CD8-positive, alpha-beta memory T cell (primary cell): ENCODE results near the gene MMP24OS. TPM values are rescaled to one million over a fixed set of nuclear protein-coding genes. Genes with fewer than 3 reads are reported as not detected.

Source experiments
- CTCF ChIA-PET: fragments of 350-600 bp; sonication (Branson Sonifier 250); formaldehyde crosslinking; loops from one replicate; lab custom pipeline; 2021; ENCODE audit warnings: antibody characterized with exemption; lab: Charles Lee
- POLR2A ChIA-PET: fragments of 350-600 bp; sonication (Branson Sonifier 250); formaldehyde crosslinking; loops from one replicate; lab custom pipeline; 2021; ENCODE audit warnings: antibody characterized with exemption; lab: Charles Lee
- DNase-seq, 5 donors: peaks; one replicate each; pipeline versions ENCODE4 v3.0.0 to v3.0.0-alpha.2; 2020 to 2022; ENCODE audit warnings: mixed read lengths in 1 of 5
- H3K27ac ChIP-seq: one replicate; pipeline ENCODE4 v1.7.0; 2013; ENCODE audit warnings: low read depth, mild to moderate bottlenecking, low read length, moderate library complexity
- H3K27me3 ChIP-seq: 2 replicates; pipeline ENCODE4 v1.7.0; 2013; ENCODE audit warnings: low read length, mild to moderate bottlenecking; ENCODE audit not compliant: insufficient read depth, poor library complexity, severe bottlenecking
- H3K36me3 ChIP-seq: 2 replicates; pipeline ENCODE4 v1.7.0; 2013; ENCODE audit warnings: mild to moderate bottlenecking, low read length, moderate library complexity; ENCODE audit not compliant: insufficient read depth
- H3K4me1 ChIP-seq: 2 replicates; pipeline ENCODE4 v1.7.0; 2013; ENCODE audit warnings: mild to moderate bottlenecking, low read length, moderate library complexity; ENCODE audit not compliant: insufficient read depth
- H3K4me3 ChIP-seq: 2 replicates; pipeline ENCODE4 v1.7.0; 2013; ENCODE audit warnings: mild to moderate bottlenecking, low read length
- H3K9me3 ChIP-seq: 2 replicates; pipeline ENCODE4 v1.7.0; 2013; ENCODE audit warnings: mild to moderate bottlenecking, low read length
- H3K27ac Mint-ChIP-seq, 8 donors: one replicate each; pipeline ENCODE4 v1.8.0; 2020 to 2021; ENCODE audit warnings: mixed read lengths in 8 of 8, mild to moderate bottlenecking in 6 of 8, inconsistent platforms in 3 of 8, moderate library complexity in 3 of 8
- H3K27me3 Mint-ChIP-seq, 2 donors: one replicate each; pipeline ENCODE4 v1.8.0; 2020 to 2021; ENCODE audit warnings: mixed read lengths in 2 of 2, mild to moderate bottlenecking in 1 of 2, moderate library complexity in 1 of 2
- H3K36me3 Mint-ChIP-seq, 3 donors: one replicate each; pipeline ENCODE4 v1.8.0; 2020 to 2021; ENCODE audit warnings: mixed read lengths in 3 of 3, inconsistent platforms in 1 of 3, mild to moderate bottlenecking in 1 of 3
- H3K4me1 Mint-ChIP-seq, 3 donors: one replicate each; pipeline ENCODE4 v1.8.0; 2020 to 2021; ENCODE audit warnings: mixed read lengths in 3 of 3, inconsistent platforms in 1 of 3, mild to moderate bottlenecking in 1 of 3
- H3K4me3 Mint-ChIP-seq, 7 donors: one replicate each; pipeline ENCODE4 v1.8.0; 2020 to 2021; ENCODE audit warnings: mixed read lengths in 7 of 7, mild to moderate bottlenecking in 6 of 7, moderate library complexity in 4 of 7, inconsistent platforms in 2 of 7
- H3K9me3 Mint-ChIP-seq, 5 donors: one replicate each; pipeline ENCODE4 v1.8.0; 2020 to 2022; ENCODE audit warnings: mixed read lengths in 5 of 5, mild to moderate bottlenecking in 3 of 5, moderate library complexity in 2 of 5, inconsistent platforms in 1 of 5
- polyA plus RNA-seq: library from polyadenylated mRNA; unstranded; fragments of 300-500 nt; fragmentation: Illumina TruSeq; gene quantifications from one replicate; pipeline ENCODE4 v1.2.3, GENCODE V29; 2021
- total RNA-seq, 2 experiments: library from RNA; stranded (reverse); gene quantifications; one replicate each; pipeline ENCODE4 v1.2.3, GENCODE V29; 2021

MMP24OS gene
- total and polyA plus RNA-seq, 3 experiments from 2014 or later, result 14.0 to 36.6 (median 36.5) TPM

DNA sequence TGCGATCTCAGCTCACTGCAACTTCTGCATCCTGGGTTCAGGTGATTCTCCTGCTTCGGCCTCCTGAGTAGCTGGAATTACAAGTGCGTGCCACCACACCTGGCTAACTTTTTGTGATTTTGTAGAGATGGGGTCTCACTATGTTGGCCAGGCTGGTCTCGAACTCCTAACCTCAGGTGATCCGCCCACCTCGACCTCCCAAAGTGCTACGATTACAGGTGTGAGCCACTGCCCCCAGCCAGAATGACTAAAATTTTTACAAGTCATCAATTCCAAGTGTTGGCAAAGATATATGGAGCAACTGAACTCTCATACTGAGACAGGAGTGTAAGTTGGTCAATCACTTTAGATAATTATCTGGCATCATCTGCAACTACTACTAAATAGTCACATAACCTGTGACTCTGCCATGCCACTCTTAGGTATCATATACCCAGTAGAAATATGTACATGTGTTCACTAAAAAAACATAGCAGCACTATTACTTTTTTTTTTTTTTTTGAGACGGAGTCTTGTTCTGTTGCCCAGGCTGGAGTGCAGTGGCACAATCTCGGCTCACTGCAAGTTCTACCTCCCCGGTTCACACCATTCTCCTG lies 3.7 kb upstream of the MMP24OS start:
- Histone ChIP-seq H3K36me3 (peaks cover 25% of the 10 kb centered on the region), H3K4me3 (no peak overlapping the region), H3K27me3 (no peaks in the 10 kb centered on the region), H3K27ac (no peak overlapping the region), H3K4me1 (peaks cover 21% of the 10 kb centered on the region), H3K9me3 (no peaks in the 10 kb centered on the region)
- Mint-ChIP-seq H3K27me3 (peaks cover 0 to 3% of the 10 kb centered on the region in 2 donors), H3K4me3 (peak overlapping the region in 1 of 7 donors; percentile 19), H3K4me1 (peaks cover 41 to 53% (median 42%) of the 10 kb centered on the region in 3 donors), H3K9me3 (no peaks in the 10 kb centered on the region), H3K27ac (peak overlapping the region in 1 of 8 donors; percentile 24), H3K36me3 (peaks cover 0 to 59% (median 12%) of the 10 kb centered on the region in 3 donors)
- DNase-seq, result no peak
- POLR2A ChIA-PET, result no interaction called here
- CTCF ChIA-PET, result interaction anchor here (0.9 to 1.5 kb wide), 2 partner anchors 13 to 137 kb away, joined by 3 read pairs; no protein-coding TSS in a partner anchor

DNA sequence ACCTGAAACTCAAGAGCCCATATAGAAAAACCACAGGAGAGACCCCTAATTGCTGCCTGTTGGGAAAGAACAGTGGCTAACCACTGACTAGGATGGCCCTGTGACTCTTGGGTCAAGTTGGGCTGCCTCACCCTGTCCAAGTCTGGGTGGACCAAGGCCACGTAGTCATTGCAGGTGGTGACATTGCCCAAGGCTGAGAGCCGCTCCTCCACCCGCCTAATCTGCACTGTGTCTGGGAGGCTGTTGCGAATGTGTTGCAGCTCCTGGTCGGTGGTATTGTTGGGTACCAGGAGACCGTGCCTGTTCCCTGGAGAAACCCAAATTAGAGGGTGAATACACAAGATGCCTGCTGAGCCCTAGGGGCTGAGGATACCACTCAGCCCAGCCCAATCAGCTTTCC lies 2.6 kb upstream of the MMP24OS start:
- H3K4me1 Mint-ChIP-seq, result peaks cover 38 to 57% (median 52%) of the 10 kb centered on the region in 3 donors
- H3K36me3 Mint-ChIP-seq, result peaks cover 0 to 62% (median 12%) of the 10 kb centered on the region in 3 donors
- Histone ChIP-seq H3K4me3 (no peak overlapping the region), H3K9me3 (no peaks in the 10 kb centered on the region), H3K27ac (no peak overlapping the region), H3K27me3 (no peaks in the 10 kb centered on the region), H3K36me3 (peaks cover 25% of the 10 kb centered on the region), H3K4me1 (peaks cover 30% of the 10 kb centered on the region)
- peaks cover 0 to 3% of the 10 kb centered on the region in 2 donors for H3K27me3 Mint-ChIP-seq
- peak overlapping the region in 2 of 8 donors; percentile 93 to 97 for H3K27ac Mint-ChIP-seq
- H3K4me3 Mint-ChIP-seq, result peak overlapping the region in 2 of 7 donors; percentile 32 to 92
- CTCF ChIA-PET, result no interaction called here
- POLR2A ChIA-PET, result interaction anchor here (0.6 kb wide), 2 partner anchors 108 to 194 kb away, joined by 3 to 5 read pairs; no protein-coding TSS in a partner anchor
- no peak for DNase-seq
- H3K9me3 Mint-ChIP-seq, result no peaks in the 10 kb centered on the region

DNA sequence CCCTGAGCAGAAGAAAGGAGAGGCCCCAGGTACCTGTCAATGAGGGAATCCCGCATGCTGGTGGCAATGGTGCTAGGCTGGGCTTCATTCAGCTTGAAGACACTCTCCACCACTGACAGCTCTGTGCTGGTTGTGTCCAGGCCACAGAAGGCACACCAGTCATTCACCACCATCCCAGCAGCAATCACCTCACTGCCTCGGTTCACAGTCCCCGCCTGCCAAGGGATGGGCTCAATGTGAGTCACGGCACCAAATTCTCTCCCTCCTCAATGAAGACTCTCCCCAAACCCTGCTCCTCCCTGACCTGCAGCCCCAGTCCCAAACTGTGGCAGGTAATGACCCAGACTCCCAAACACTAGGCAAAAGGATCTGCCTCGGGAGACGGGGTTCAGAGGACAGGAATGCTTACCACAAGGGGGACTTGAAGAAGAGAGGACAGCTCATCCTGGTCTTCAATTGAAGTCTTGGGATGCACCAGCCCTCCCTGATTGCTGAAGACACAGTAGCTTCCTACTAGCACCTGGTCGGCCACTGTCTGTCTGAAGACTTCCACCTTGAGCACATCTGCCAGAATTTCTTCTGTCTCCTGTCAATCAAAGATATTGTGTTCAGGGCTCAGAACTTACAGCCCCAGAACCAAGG lies 1.7 kb upstream of the MMP24OS start:
- peaks cover 0 to 3% of the 10 kb centered on the region in 2 donors for H3K27me3 Mint-ChIP-seq
- CTCF ChIA-PET, result interaction anchor here (0.8 to 2.3 kb wide), 2 partner anchors 133 to 168 kb away, joined by 3 to 9 read pairs; partner anchors contain the start of gene EDEM2
- no peak overlapping the region for H3K27ac ChIP-seq

DNA sequence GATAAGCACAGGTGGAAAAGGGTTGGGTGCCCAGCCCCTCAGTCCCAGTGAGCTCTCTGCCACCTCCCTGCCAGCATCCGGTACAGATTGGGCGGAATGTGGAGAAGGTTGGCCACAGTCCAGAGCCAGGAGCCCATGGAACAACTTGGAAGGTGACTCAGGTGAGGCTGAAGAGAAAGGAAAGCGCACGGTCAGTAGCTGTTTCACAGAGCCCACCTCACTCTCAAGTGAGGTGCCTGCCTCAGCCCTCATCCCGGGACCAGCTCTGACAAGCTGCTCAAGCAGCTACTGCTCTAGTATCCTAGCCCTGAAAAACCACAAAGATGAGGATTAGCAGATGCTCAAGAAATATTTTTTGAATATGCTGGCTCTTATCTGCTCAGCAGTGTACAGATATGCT lies 1.1 kb upstream of the MMP24OS start:
- Mint-ChIP-seq H3K36me3 (peaks cover 0 to 62% (median 12%) of the 10 kb centered on the region in 3 donors), H3K9me3 (no peaks in the 10 kb centered on the region), H3K4me1 (peaks cover 30 to 50% (median 46%) of the 10 kb centered on the region in 3 donors), H3K27me3 (peaks cover 0 to 3% of the 10 kb centered on the region in 2 donors), H3K27ac (peak overlapping the region; percentile 87 to 100 (median 93)), H3K4me3 (peak overlapping the region in 4 of 7 donors; percentile 23 to 98 (median 81))
- DNase-seq, result no peak
- CTCF ChIA-PET, result interaction anchor here (0.8 to 2.3 kb wide), 2 partner anchors 132 to 169 kb away, joined by 3 to 9 read pairs; partner anchors contain the start of gene EDEM2
- no peak overlapping the region for H3K4me3 ChIP-seq
- POLR2A ChIA-PET, result no interaction called here
- H3K27me3 ChIP-seq, result no peaks in the 10 kb centered on the region
- no peaks in the 10 kb centered on the region for H3K9me3 ChIP-seq
- peaks cover 24% of the 10 kb centered on the region for H3K4me1 ChIP-seq
- peaks cover 25% of the 10 kb centered on the region for H3K36me3 ChIP-seq
- no peak overlapping the region for H3K27ac ChIP-seq

More for the DNA sequence above, 1.7 kb upstream of the MMP24OS start:
- POLR2A ChIA-PET, result no interaction called here
- H3K9me3 ChIP-seq, result no peaks in the 10 kb centered on the region
- Mint-ChIP-seq H3K4me1 (peaks cover 32 to 54% (median 48%) of the 10 kb centered on the region in 3 donors), H3K36me3 (peaks cover 0 to 61% (median 12%) of the 10 kb centered on the region in 3 donors), H3K4me3 (peak overlapping the region in 4 of 7 donors; percentile 50 to 92 (median 60)), H3K9me3 (no peaks in the 10 kb centered on the region), H3K27ac (peak overlapping the region; percentile 11 to 100 (median 93))
- no peak overlapping the region for H3K4me3 ChIP-seq
- H3K4me1 ChIP-seq, result peaks cover 24% of the 10 kb centered on the region
- H3K36me3 ChIP-seq, result peaks cover 25% of the 10 kb centered on the region
- DNase-seq, result no peak
- H3K27me3 ChIP-seq, result no peaks in the 10 kb centered on the region

DNA sequence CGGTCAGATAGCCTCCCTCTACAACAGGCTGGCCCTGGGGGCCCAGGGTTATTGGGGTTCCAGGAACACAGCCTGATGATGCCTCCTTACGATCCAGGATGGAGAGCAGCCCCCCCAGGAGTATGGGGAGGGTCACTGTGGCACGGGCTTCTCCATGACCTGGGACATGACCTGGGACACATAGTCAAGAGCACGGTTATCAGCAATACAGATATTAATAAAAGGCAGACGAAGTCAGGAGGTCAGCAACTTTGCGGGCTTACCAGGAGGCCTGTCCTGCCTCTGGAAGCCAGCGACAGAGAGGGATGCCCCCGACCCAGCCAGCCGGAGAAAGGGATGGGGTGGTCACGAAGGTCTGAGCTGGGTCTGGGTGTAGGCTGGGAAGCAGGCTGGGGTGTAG lies 795 bp downstream of the MMP24OS start:
- peaks cover 0 to 56% (median 7%) of the 10 kb centered on the region in 3 donors for H3K36me3 Mint-ChIP-seq
- Histone ChIP-seq H3K4me3 (peak overlapping the region; percentile 94), H3K4me1 (peaks cover 15% of the 10 kb centered on the region), H3K27ac (peak overlapping the region; percentile 94), H3K27me3 (no peaks in the 10 kb centered on the region), H3K9me3 (no peaks in the 10 kb centered on the region), H3K36me3 (peaks cover 25% of the 10 kb centered on the region)
- ChIA-PET CTCF (interaction anchor here (0.6 to 2.3 kb wide), 5 partner anchors 13 to 181 kb away, joined by 3 to 9 read pairs (median 3); partner anchors contain the start of gene EDEM2), POLR2A (interaction anchor here (1.1 to 1.6 kb wide), 5 partner anchors 8 to 453 kb away, joined by 3 to 8 read pairs (median 7); no protein-coding TSS in a partner anchor)
- peak overlapping the region; percentile 92 to 99 (median 97) for H3K4me3 Mint-ChIP-seq
- no peaks in the 10 kb centered on the region for H3K9me3 Mint-ChIP-seq
- H3K4me1 Mint-ChIP-seq, result peaks cover 19 to 33% (median 31%) of the 10 kb centered on the region in 3 donors
- peak overlapping the region; percentile 97 to 100 (median 100) for H3K27ac Mint-ChIP-seq
- no peak for DNase-seq
- peaks cover 0 to 3% of the 10 kb centered on the region in 2 donors for H3K27me3 Mint-ChIP-seq

DNA sequence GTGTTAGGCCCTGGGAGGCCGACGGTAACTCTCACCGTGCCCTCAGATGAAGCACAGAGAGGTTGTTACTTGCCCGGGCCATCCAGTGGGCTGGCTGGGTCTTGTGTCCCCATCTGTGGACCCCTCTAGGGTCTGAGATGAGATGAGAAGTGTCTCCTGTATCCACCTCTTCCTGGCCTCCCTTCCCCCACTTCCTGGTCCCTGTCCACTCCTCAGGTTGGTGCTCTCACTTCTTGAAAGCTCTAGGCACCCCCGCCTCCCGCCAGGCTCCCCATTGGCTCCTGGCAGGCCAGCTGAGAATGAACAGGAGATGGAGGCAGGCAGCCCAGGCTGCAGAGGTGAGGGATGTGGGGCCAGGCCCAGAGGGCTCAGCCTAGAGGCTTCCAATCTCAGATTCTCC lies 1.5 kb downstream of the MMP24OS start:
- Mint-ChIP-seq H3K4me1 (peaks cover 19 to 31% (median 28%) of the 10 kb centered on the region in 3 donors), H3K36me3 (peaks cover 0 to 55% (median 6%) of the 10 kb centered on the region in 3 donors), H3K27me3 (peaks cover 0 to 2% of the 10 kb centered on the region in 2 donors), H3K4me3 (peak overlapping the region; percentile 92 to 99 (median 97)), H3K9me3 (no peaks in the 10 kb centered on the region), H3K27ac (peak overlapping the region; percentile 97 to 100 (median 100))
- CTCF ChIA-PET, result interaction anchor here (0.6 to 1.9 kb wide), 2 partner anchors 132 to 546 kb away, joined by 3 to 6 read pairs; no protein-coding TSS in a partner anchor
- H3K4me1 ChIP-seq, result peaks cover 15% of the 10 kb centered on the region
- no peaks in the 10 kb centered on the region for H3K9me3 ChIP-seq
- DNase-seq, result no peak
- peaks cover 25% of the 10 kb centered on the region for H3K36me3 ChIP-seq
- POLR2A ChIA-PET, result no interaction called here
- H3K27me3 ChIP-seq, result no peaks in the 10 kb centered on the region
- H3K27ac ChIP-seq, result peak overlapping the region; percentile 94
- H3K4me3 ChIP-seq, result peak overlapping the region; percentile 94

DNA sequence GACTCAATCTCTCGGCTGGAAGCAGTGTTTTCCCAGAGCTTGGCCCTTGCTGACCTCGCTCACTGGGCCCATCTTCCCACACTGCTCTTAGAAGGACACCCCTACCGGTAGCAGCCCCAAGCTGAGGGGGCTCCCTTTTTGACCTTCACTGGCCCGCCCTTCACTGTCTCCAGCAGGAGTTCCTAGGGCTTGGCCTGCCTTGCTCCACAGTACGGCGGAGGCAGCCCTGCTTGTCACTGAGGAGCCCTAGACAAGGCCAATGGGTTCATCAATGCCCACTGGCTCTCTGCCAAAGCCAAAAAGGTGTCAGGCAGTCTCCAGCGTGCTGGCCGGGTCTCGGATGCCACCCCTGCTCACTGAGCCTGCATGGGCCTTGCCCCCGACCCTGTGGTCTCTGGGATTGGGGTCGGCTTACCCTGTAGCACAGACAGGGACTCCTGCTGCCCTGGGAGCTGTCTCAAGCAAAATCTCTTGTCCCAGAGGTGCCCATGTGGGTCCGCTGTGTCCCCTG lies 2.1 kb downstream of the MMP24OS start:
- H3K27me3 ChIP-seq, result no peaks in the 10 kb centered on the region
- H3K27ac Mint-ChIP-seq, result peak overlapping the region in 7 of 8 donors; percentile 77 to 100 (median 99)
- no peaks in the 10 kb centered on the region for H3K9me3 Mint-ChIP-seq
- CTCF ChIA-PET, result interaction anchor here (0.6 to 1.9 kb wide), 2 partner anchors 131 to 547 kb away, joined by 3 to 6 read pairs; no protein-coding TSS in a partner anchor
- H3K36me3 Mint-ChIP-seq, result peaks cover 0 to 60% (median 9%) of the 10 kb centered on the region in 3 donors
- H3K36me3 ChIP-seq, result peaks cover 24% of the 10 kb centered on the region
- DNase-seq, result no peak
- peaks cover 23 to 31% (median 31%) of the 10 kb centered on the region in 3 donors for H3K4me1 Mint-ChIP-seq
- no peaks in the 10 kb centered on the region for H3K9me3 ChIP-seq
- H3K27ac ChIP-seq, result no peak overlapping the region
- POLR2A ChIA-PET, result no interaction called here
- H3K4me3 ChIP-seq, result no peak overlapping the region
- H3K27me3 Mint-ChIP-seq, result peaks cover 0 to 2% of the 10 kb centered on the region in 2 donors
- peaks cover 15% of the 10 kb centered on the region for H3K4me1 ChIP-seq
- peak overlapping the region in 5 of 7 donors; percentile 28 to 98 (median 95) for H3K4me3 Mint-ChIP-seq
